HG03460 (cell line): Measurements from ENCODE around the gene PTAFR.
A peak's percentile ranks its signal among the peaks of the same experiment; 100 is the strongest.

ENCODE experiments used
- ATAC-seq: cut with Tn5 transposase; IDR thresholded peaks from one replicate; pipeline ENCODE4 v1.9.1; 2021; ENCODE audit not compliant: unreplicated experiment

The PTAFR gene

GRCh38 chr1:28176492-28177470 is at the start of gene PTAFR:
Gene PTAFR (minus strand): TSS chr1:28176690. CDS start chr1:28151021, 25,669 bp downstream.
- peak; percentile 37 for ATAC-seq

- ATAC-seq, result no peak
Observed at GRCh38 chr1:28213315-28213714, 36.8 kb upstream of the PTAFR start.

- no peak for ATAC-seq
Observed at GRCh38 chr1:28209700-28210099, 33.2 kb upstream of the PTAFR start.

- no peak for ATAC-seq
Observed at GRCh38 chr1:28208818-28209441, 32.4 kb upstream of the PTAFR start.

GRCh38 chr1:28205243-28205642 is 28.8 kb upstream of the PTAFR start:
- ATAC-seq, result no peak

- no peak for ATAC-seq
Observed at GRCh38 chr1:28200234-28200873, 23.9 kb upstream of the PTAFR start.

GRCh38 chr1:28199328-28200233 is 23.1 kb upstream of the PTAFR start:
- peak; percentile 72 for ATAC-seq

GRCh38 chr1:28197682-28198415 is 21.4 kb upstream of the PTAFR start:
- ATAC-seq, result no peak

GRCh38 chr1:28196330-28196729 is 19.8 kb upstream of the PTAFR start:
- no peak for ATAC-seq

- ATAC-seq, result no peak
Observed at GRCh38 chr1:28195780-28196179, 19.3 kb upstream of the PTAFR start.

GRCh38 chr1:28194326-28195035 is 18.0 kb upstream of the PTAFR start:
- ATAC-seq, result no peak

GRCh38 chr1:28193701-28194161 is 17.2 kb upstream of the PTAFR start:
- no peak for ATAC-seq

GRCh38 chr1:28190996-28191645 is 14.6 kb upstream of the PTAFR start:
- ATAC-seq, result no peak

GRCh38 chr1:28190337-28190979 is 14.0 kb upstream of the PTAFR start:
- no peak for ATAC-seq

- no peak for ATAC-seq
Observed at GRCh38 chr1:28185071-28185470, 8.6 kb upstream of the PTAFR start.

- no peak for ATAC-seq
Observed at GRCh38 chr1:28180306-28181305, 4.1 kb upstream of the PTAFR start.
